ENCODE results near the gene EFCAB14. TPM values are rescaled to one million over a fixed set of nuclear protein-coding genes. Genes with fewer than 3 reads are reported as not detected.

EFCAB14 gene
- total and polyA plus RNA-seq, 10 donors, result 15.1 to 126 (median 92.3) TPM

DNA sequence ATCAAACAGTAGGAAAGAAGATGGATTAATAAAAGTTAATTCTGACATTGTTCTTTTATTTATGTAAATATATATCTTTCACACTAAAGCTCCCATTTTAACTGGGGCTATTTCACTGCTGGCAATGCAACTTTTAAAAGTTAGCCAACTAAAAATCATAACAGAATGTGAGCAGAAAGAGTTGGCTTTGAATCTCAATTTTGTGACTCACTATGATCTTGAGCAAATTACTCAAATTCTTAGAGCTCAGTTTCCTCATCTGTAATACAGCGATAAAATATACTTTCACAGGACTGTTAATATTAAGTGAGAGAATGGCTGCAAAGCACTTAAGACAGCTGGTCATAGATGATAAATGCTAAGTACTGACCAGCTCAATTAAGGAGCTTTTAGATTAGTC is 10.8 kb downstream of the EFCAB14 start:
- Histone ChIP-seq H3K27ac (no peak overlapping the region), H3K4me1 (peaks cover 0 to 37% (median 4%) of the 10 kb centered on the region in 6 donors), H3K4me3 (no peak overlapping the region), H3K36me3 (peaks cover 0 to 100% (median 69%) of the 10 kb centered on the region in 6 donors), H3K27me3 (replicated peaks in 1 of 7) (no peaks in the 10 kb centered on the region), H3K9me3 (no peaks in the 10 kb centered on the region)
- no peak for DNase-seq
- TF ChIP-seq, protein P1, sequence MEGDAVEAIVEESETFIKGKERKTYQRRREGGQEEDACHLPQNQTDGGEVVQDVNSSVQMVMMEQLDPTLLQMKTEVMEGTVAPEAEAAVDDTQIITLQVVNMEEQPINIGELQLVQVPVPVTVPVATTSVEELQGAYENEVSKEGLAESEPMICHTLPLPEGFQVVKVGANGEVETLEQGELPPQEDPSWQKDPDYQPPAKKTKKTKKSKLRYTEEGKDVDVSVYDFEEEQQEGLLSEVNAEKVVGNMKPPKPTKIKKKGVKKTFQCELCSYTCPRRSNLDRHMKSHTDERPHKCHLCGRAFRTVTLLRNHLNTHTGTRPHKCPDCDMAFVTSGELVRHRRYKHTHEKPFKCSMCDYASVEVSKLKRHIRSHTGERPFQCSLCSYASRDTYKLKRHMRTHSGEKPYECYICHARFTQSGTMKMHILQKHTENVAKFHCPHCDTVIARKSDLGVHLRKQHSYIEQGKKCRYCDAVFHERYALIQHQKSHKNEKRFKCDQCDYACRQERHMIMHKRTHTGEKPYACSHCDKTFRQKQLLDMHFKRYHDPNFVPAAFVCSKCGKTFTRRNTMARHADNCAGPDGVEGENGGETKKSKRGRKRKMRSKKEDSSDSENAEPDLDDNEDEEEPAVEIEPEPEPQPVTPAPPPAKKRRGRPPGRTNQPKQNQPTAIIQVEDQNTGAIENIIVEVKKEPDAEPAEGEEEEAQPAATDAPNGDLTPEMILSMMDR (IDR thresholded peaks at IDR 0.05 in 8 of 11, conservative IDR thresholded peaks at IDR 0.05 in 3 of 11), result no peak
- TF ChIP-seq POLR2A (IDR thresholded peaks at IDR 0.05) (no peak), POLR2AphosphoS5 (IDR thresholded peaks at IDR 0.05) (no peak)
- WGBS, 5 donors, result 67 to 96% (median 91%) methylated on average over 1 of the region's 1 CpG
- intact Hi-C loops (cut with DNase I; ENCODE audit: low total_unique reads), result no loop called here

DNA sequence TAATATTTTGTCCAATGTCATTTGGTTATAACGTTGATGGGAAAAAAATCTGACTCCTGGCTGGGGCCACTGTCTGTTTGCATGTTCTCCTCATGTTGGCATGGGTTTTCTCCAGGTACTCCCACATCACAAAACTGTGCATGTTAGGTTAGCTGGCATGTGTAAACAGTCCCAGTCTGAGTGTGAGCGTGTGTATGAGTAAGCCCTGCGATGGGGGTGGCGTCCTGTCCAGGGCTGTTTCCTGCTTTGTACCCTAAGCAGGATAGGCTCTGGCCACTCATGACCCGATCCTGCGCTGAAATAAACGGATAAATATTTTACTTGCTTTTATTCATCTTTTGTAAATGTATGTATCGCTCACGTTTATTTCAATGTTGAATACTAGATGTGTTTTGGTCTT is 13.5 kb downstream of the EFCAB14 start:
- DNase-seq, result no peak
- intact Hi-C loops (cut with DNase I; ENCODE audit: low total_unique reads), result no loop called here
- TF ChIP-seq POLR2AphosphoS5 (IDR thresholded peaks at IDR 0.05) (no peak), POLR2A (IDR thresholded peaks at IDR 0.05) (no peak)
- TF ChIP-seq, protein P1 (IDR thresholded peaks at IDR 0.05 in 8 of 11, conservative IDR thresholded peaks at IDR 0.05 in 3 of 11), result no peak
- WGBS, 5 donors, result 89 to 93% (median 92%) methylated on average over 9 of the region's 9 CpGs
- peaks cover 0 to 99% (median 71%) of the 10 kb centered on the region in 6 donors for H3K36me3 ChIP-seq
- no peak overlapping the region for H3K27ac ChIP-seq
- no peaks in the 10 kb centered on the region for H3K9me3 ChIP-seq
- peaks cover 0 to 36% (median under 1%) of the 10 kb centered on the region in 6 donors for H3K4me1 ChIP-seq
- H3K4me3 ChIP-seq, result no peak overlapping the region
- H3K27me3 ChIP-seq (replicated peaks in 1 of 7), result no peaks in the 10 kb centered on the region

DNA sequence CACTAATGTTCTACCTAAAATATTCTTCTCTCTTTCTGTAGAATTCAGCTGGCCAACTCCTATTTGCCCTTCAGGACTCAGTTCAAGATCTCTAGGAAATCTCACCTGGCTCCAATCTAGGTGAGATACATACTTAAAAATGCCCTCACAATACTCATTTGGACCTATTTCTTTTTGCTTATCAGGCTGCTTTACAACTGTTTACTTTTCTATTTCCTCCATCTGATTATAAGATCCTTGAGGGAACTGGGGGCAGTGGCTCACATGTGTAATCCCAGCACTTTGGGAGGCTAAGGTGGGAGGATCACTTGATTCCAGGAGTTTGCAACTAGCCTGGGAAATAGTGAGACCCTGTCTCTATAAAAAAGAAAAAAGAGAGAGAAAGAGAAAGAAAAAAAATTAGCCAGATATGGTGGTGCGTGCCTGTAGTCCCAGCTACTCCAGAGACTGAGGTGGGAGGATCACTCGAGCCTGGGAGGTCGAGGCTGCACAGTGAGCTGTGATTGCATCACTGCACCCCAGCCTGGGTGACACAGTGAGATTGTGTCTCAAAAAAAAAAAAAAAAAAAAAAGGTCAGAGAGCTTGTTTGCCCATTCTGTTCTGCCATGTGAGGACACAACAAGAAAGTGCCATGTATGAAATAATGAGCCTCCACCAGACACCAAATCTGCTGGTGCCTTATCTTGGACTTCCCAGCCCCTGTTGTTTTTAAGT is 14.8 kb downstream of the EFCAB14 start:
- no peak for TF ChIP-seq POLR2AphosphoS5 (IDR thresholded peaks at IDR 0.05)
- TF ChIP-seq, protein P1 (IDR thresholded peaks at IDR 0.05 in 8 of 11, conservative IDR thresholded peaks at IDR 0.05 in 3 of 11), result no peak
- no peak for TF ChIP-seq POLR2A (IDR thresholded peaks at IDR 0.05)
- H3K27ac ChIP-seq, result no peak overlapping the region
- intact Hi-C loops (cut with DNase I; ENCODE audit: low total_unique reads), result no loop called here
- 82 to 98% (median 87%) methylated on average over 3 of the region's 3 CpGs for WGBS, 5 donors
- H3K4me1 ChIP-seq, result peaks cover 0 to 38% (median 1%) of the 10 kb centered on the region in 6 donors
- H3K4me3 ChIP-seq, result no peak overlapping the region
- no peaks in the 10 kb centered on the region for H3K27me3 ChIP-seq (replicated peaks in 1 of 7)
- H3K9me3 ChIP-seq, result no peaks in the 10 kb centered on the region
- DNase-seq, result no peak
- H3K36me3 ChIP-seq, result peaks cover 0 to 99% (median 70%) of the 10 kb centered on the region in 6 donors

DNA sequence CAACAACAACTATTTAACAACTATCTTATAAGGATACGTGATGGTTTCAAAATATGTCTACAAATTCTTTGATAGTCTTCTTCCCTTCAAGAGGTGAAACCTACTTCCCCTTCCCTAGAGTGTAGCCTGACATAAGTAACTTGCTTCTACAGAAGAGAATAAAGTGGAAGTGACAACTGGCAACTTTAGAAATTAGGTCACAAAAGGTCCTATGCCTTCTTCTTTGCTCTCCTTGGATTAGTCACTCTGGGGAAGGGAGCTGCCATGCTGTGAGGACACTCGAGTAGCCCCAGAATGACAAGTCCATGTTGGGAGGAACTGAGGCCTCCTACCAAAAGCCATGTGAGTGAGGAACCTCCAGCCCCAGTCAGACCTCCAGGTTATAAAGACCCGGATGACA is 19.2 kb downstream of the EFCAB14 start:
- no peak overlapping the region for H3K27ac ChIP-seq
- intact Hi-C loops (cut with DNase I; ENCODE audit: low total_unique reads), result no loop called here
- no peaks in the 10 kb centered on the region for H3K27me3 ChIP-seq (replicated peaks in 1 of 7)
- TF ChIP-seq, protein P1 (IDR thresholded peaks at IDR 0.05 in 8 of 11, conservative IDR thresholded peaks at IDR 0.05 in 3 of 11), result no peak
- no peak for TF ChIP-seq POLR2A (IDR thresholded peaks at IDR 0.05)
- no peak for TF ChIP-seq POLR2AphosphoS5 (IDR thresholded peaks at IDR 0.05)
- H3K36me3 ChIP-seq, result peaks cover 4 to 99% (median 64%) of the 10 kb centered on the region in 6 donors
- no peak overlapping the region for H3K4me3 ChIP-seq
- DNase-seq, result no peak
- 40 to 53% (median 50%) methylated on average over 3 of the region's 3 CpGs for WGBS, 5 donors
- no peaks in the 10 kb centered on the region for H3K9me3 ChIP-seq
- H3K4me1 ChIP-seq, result peaks cover 0 to 29% (median 0%) of the 10 kb centered on the region in 6 donors
